HG03442 (cell line): ENCODE measurements around the gene C12orf75.
A peak's percentile ranks its signal among the peaks of the same experiment; 100 is the strongest.
"Not testable (repeated sequence)": the region's sequence is repeated elsewhere in the genome, so short reads cannot be mapped to it uniquely, and the experiment has no call there.

Experiments
- ATAC-seq: cut with Tn5 transposase; IDR thresholded peaks from one replicate; pipeline ENCODE4 v1.9.1; 2021; ENCODE audit warnings: mild to moderate bottlenecking, moderate library complexity; ENCODE audit not compliant: unreplicated experiment

C12orf75 gene

DNA sequence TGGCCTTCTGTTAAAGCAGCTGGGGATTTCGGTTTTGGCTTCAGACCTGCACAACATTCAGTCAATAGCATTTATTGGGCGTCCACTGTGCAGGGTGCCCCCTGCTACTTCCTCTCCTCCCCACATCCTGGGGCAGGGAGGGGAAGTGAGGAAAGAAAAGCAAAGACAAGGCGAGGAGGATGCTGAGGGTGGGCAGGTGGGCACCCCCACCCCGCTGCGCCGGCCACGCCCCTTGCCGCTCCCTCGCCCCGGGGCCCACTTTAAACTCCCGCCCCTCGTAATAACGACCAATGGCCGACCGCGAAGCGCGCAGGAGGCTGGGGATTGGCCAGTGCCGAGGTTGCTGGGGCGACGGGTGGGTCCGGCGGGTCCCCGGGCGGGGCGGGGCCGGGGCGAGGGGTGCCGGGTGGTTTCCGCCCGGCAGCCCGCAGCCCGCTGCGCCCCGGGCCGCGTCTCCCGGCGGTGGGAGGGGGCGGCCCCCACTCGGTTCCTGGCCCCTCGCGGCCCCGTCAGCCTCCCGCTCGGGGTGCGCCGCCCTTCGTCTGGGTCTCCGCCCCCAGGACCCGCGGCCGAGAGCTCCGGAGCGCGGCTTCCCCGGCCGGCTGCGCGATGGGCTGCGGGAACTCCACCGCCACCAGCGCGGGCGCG lies at the start of gene C12orf75:
Gene C12orf75 (plus strand): TSS at position 409 of the 648 bp plus-strand sequence. CDS start 201 bp downstream, at position 610.
- peak; percentile 82 for ATAC-seq

DNA sequence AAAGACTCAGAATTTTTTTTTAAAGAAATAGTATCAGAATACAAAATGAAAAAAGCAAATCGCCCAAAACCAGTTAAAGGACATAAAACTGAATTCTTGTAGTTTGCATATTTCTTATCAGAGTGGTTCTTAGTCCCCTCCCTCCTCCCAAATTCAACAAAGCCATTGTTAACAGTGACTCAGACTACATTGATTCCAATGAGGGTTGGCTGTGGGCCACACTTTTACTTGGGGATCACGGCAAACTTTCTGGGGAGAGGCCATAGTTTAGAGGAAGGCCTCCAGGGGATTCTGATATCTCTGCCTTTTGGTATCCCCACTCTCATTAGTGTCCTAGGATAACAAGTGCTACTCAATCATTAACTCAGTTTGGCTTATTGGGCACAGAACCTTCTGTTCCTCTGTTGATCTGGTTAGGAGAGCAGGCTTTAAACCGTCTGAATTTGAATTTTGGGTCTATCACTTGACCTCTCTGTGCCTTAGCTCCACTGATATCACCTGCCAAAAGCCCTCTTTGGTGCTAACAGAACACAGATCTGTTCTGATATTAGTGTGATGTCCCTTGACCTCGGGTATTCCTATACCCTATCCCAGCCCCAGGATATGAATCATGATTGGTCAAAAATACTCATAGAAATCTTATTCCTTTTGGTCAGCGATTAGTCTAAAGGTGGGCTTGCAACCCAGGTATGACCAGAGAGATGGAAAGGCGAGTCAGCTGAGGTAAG lies 49.4 kb upstream of the C12orf75 start:
- no peak for ATAC-seq

DNA sequence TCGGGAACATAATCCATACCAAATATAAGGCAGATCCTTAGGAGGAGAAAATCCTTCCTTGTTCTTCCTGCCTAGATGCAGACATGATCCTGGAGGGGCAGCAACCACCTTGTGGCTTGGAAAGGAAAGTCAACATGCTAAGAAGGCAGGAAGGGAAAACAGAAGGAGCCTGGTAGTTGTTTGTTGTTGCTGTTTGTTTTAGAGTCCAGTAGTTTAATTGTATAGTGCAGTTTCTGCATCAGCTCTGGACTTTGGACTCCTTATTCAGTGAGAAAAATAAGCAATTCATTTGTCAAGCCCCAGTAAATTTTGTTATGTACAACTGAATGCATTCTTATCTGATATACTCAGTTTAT lies 48.8 kb upstream of the C12orf75 start:
- ATAC-seq, result no peak

DNA sequence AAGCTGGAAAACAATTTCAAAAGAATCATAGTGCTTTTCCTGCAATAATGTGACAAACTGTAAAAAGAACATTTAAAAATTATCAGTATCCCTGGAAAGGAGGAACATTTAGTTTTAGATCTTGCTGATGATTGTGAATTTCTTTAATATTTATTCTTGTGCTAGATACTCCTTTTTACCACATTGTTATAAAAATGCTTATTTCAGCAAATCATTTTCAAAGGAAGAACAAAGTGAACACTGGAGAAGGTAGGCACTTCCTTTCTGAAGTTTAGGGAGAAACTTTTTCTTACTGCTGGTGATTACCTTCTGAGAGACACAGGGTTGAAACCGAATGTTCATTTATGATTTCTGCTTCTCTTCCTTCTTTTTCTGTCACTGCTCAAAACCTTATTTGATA lies 45.1 kb upstream of the C12orf75 start:
- no peak for ATAC-seq

DNA sequence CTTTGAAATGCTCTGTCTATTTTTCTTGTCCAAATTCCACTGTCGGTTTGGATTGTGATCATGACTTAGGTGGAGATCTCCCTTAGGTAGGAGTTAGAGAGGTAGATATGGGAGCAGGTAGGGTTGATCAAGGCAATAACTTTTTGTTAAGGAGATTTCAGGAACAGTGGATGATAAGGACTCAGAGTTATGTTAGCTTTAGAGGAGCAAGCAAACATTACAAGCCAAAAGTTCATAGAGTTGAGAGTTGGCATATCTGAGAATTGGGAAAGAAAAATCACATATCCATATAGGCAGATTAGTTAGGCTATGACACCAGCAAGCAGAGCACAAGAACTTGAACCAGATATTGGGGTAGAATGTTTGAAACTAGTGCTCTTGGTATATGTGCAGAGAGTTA lies 43.1 kb upstream of the C12orf75 start:
- ATAC-seq, result no peak

DNA sequence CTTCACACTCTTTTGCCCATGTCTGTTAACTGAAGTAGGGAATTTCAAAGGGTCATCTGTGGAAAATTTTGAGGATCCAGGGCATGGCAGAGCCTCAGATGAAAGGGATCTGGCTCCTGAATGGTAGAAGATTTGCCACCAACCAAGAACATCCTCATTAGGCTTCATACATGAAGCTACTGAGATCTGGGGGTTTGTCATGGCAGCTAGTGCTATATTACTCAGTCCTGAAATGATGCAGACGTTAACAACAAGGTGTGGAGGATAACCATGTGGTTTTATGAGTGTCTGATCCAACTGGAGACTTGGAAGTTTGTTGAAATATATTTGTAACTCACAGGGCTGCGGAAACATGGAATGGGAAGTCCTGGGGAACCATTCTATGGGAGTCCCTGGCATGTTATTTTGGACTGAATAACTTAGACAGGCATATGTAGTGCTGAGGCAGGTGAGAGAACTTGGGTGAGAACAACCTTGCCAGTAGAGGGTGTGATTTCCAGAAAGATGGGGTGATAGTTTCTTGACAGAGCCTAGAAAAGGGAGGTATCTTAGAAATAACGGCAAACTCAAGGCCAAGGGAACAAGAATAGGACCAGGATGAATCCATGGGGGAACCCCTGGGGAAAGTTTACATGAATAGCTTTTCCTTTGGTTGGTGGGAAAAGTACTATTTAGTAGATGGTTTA lies 42.0 kb upstream of the C12orf75 start:
- ATAC-seq, result no peak

DNA sequence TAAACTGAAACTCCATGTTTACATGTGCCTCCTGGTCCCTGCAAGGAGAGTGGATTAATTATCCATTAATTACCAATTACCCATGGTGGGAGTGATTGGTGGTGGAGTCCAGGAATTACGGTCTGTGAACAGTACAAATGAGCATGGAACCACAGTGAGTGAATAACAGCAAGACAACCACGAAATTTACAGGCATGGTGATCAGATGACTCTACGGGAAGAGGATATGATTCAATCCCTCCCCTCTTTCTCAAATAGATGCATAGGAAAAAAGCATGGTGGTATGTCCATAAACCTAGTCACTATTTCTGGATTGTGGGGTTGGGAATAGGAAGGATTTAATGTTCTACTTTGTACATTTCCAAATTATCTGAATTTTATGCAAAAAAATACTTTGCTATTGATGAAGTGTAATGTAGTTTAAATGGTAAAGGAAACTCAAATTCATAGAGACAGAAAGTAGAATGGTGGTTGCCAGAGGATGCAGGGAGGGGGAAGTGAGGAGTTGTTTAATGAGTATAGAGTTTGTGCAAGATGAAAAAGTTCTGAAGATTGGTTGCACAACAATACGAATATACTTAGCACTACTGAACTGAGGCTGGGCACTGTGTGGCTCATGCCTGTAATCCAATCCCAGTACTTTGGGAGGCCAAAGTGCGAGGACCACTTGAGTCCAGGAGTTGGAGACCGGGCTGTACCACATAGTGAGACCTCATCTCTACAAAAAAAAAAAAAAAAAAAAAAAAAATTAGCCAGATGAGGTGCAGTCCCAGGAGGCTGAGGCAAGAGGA lies 41.2 kb upstream of the C12orf75 start:
- ATAC-seq, result no peak

DNA sequence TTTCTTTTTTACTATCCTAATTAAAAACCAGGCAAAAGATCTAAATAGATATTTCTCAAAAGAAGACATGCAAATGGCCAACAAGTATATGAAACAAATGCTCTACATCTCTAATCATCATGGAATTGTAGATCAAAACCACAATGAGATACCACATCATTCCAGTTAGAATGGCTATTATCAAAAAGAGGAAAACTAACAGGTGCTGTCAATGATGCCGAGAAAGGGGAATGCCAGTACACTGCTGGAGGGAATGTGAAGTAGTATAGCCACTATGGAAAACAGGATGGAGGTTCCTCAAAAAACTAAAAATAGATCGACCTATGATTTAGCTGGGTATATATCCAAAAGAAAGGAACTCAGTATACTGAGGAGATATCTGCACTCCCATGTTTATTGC lies 39.0 kb upstream of the C12orf75 start:
- no peak for ATAC-seq

DNA sequence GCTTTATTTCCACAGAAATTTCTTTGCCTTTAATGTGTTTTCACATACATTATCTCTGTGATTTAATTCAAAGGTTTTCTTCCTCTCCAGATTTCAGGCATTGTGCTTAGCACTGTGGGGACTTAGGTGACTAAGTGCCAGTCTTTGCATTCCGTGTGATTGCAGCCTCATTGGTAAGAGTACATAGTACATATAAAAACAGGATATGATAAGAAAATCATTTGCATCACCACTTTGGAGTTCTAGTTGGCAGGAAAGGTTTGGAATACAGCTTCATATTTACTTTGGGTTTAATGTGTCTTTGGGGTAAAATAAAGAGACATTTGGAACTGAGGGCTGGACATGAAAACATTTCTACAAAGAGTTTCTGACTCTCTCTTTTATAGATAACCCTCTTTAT lies 37.8 kb upstream of the C12orf75 start:
- no peak for ATAC-seq

DNA sequence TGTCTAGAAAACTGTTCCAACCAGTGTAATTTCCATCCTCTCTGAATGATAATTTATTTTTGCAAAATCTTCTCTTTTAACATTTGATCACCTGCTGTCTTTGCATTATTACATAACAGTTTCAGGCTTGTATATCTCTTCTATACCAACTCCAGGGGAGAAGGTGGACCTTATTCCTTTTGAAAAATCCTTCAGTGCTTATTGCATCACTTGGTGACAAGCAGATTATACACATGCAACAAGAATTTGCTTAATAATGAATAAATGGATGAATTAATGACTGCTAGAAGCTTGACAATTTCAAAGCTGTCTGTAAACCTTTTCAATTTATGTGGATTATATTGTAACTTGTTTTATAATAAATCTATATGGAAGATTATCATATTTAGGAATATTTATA lies 37.3 kb upstream of the C12orf75 start:
- no peak for ATAC-seq

DNA sequence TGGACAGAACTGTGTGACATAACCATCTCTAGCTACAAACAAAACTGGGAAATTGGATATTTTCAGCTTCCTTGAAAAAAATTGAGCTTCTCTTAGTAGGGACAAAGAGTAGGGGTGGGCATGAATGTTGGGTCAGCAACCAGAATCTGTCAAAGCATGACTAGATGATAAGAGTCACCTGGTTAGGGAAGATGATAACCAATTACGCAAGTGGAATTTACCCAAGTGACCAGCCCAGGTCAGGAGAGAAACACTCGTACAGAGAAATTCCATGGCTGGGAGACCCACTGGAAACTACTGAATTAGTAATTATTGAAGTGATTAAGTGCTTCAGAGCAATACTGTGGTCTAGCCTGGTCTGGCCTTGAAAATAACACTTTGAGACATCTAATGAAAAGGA lies 36.3 kb upstream of the C12orf75 start:
- ATAC-seq, result no peak

DNA sequence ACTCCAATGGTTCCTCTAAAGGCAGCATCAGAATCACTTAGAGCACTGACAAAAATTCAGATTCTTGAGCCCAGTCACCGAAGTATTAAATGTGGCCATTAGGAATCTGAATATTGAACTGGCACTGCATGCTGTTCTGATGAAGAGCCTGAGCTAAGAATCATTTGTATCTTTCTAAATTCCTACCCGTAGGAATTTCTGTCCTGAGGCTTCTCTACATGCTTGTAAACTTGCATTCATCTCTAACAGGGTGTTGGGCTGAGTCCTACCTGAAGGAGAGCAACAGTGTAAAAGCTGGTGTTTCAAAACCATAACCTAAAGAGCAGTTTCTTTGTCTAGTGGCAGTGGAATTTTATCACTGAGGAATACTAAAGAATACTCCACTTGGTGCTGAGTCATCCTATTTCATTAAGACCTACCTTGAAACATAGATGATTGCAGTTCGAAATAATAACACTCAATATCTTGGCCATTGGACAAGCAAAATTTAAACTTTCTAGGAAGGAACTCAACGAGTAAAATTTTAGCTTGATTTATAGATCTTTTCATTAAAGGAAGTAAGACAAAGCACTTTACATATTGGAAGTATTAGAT lies 35.5 kb upstream of the C12orf75 start:
- no peak for ATAC-seq

DNA sequence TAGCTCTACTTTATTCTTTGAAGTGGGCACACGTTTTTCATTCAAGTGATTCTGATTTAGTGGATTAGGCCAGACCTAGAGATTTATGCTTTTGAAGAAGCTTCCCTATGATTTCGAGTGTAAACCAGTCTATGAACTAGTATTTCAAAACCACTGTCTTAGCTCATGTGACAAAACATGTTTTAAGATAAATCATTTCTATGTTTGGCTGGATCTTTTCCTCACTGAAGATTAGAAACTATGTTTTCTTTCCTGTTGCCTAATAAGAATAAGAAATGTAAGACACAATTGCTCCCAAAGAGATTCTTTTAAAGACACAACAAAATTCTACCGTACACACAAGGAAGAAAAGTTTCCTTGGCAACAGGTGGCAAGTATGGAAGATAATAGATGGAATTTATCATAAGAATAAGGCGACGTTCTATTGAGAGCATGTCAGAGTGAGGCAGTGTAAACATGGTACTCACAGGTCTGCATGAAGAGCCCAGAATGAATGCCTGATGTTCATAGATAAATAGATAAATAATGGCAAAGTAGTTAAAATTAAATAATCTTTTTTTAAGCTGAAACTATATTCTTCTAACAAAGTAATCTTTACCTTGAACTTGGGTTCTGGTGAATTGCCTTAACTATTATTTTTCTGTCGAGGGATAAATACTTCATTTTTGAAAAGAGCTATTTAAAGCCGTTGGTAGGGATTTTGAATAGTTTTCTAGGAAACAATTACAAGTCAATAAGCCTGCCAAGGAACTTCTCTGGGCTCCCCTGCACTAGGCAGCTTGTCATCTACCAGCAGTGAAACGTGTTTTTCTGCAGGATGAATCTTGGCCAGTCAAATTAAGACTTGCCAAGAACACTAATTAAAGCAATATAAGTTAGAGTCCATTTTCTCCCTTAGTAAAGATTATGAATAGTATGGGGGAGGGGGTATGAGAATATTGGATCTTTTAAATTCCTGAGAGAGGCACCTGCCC lies 34.1 kb upstream of the C12orf75 start:
- ATAC-seq, result no peak

DNA sequence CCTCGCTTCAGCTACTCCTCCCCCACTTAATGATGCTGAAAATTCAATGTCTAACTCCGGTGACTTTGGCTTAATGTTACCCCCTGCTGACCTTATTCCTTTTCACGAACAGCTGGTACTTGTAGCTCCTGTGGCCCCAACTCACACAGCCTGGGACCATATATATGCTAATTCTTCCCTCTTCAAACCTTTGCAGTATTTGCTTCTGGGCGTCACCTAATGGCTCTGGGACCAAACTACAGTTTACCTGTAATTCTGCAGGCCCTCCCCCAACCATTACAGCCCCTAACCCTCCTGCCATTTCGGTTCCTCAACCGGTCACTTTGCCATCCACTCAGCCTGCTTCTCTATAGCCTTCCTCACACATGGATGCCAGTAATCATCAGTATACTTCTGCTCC lies 29.6 kb upstream of the C12orf75 start:
- no peak for ATAC-seq

DNA sequence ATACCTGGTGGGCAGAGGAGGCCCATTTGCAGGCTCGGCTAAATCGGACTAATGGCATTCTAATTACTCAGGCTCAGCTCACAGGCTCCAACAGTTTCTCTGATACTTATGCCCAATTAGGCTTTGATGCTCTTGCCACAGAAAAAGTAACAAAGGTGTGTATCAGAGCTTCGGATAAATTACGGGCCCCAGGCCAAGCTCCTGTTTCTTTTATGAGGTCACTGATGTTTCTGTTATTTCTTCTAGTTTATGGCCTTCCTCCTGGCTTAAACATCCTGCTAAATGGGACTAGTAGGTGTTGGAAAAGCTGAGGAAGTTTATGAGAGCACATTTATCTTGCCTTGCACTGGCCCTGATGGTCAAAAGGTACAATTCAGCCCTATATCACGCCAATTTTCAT lies 28.8 kb upstream of the C12orf75 start:
- no peak for ATAC-seq

DNA sequence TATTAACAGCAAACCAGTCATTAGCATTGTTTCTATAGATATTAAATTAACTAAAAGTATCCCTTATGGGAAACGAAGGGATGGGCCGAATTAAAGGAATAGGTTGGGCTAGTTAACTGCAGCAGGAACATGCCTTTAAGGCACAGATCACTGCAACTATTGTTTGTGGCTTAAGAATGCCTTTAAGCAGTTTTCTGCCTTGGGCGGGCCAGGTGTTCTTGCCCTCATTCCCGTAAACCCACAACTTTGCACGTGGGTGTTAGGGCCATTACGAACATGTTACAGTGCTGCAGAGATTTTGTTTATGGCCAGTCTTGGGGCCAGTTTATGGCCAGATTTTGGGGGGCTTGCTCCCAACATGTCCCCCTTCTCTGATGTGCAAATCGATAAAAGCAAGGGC lies 27.5 kb upstream of the C12orf75 start:
- not testable (repeated sequence) for ATAC-seq

DNA sequence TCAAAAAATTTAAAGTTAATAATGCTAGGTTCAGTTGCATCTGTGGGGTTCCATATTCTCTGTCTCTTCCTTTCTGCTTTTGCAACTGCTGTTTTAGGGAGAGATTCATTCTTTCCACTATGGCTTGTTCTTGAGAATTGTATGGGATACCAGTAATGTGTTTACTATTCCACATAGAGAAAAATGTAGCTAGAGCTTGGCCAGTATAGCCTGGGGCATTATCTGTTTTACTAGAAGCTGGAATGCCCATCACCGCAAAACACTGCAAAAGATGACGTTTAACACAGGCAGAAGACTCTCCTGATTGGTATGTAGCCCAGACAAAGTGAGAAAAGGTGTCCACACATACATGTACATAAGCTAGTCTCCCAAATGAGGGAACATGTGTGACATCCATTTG lies 25.9 kb upstream of the C12orf75 start:
- not testable (repeated sequence) for ATAC-seq

DNA sequence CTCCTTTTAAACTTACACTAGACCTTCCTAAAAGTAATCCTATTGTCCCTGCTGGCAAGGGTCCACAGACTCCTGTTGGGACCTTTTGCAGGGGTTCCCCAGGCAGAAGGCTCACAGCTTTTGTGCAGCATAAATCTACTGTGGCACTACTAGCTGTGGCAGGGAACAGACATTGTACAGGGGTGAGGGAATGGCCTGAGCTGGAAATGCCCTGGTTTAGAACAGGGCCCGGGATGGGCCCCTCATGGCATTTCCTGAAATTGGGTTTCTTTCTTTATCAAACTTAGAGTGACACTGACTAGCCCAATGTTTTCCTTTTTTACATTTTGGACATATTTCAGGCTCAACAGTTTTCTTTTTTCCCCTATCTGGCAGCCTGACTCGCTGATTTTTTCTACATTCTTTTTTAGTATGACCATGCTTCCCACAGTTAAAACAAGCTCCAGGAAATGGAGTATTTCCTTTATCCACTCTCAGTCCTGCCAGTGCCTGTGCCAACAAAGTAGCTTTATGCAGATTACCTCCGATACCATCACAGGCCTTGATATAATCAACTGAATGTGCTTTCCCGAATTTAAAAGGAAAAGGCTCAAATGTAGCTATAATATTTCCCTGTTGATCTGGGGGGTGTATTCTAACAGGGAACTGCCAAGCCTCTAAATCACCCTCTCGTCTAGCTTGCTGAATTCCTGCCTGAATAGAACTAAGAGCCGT lies 22.7 kb upstream of the C12orf75 start:
- ATAC-seq, result not testable (repeated sequence)

DNA sequence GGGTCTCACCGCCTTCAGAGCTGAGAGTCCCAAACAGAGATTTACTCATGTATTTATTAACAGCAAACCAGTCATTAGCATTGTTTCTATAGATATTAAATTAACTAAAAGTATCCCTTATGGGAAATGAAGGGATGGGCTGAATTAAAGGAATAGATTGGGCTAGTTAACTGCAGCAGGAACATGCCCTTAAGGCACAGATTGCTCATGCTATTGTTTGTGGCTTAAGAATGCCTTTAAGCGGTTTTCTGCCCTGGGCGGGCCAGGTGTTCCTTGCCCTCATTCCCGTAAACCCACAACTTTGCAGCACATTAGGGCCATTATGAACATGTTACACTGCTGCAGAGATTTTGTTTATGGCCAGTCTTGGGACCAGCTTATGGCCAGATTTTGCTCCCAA lies 21.7 kb upstream of the C12orf75 start:
- ATAC-seq, result not testable (repeated sequence)
